Karpas-422 (cell line): ENCODE data around the gene CCDC7. TPM values are rescaled to one million over a fixed set of nuclear protein-coding genes. Genes with fewer than 3 reads are reported as not detected.
"Not testable (repeated sequence)": the region's sequence is repeated elsewhere in the genome, so short reads cannot be mapped to it uniquely, and the experiment has no call there.

Source experiments
- DNase-seq: peaks from one replicate; pipeline ENCODE4 v3.0.0-alpha.2; 2015
- H2AFZ ChIP-seq: fragments of 200-600 bp; sonication (generic); 2 replicates; pipeline ENCODE4 v1.6.1; 2014; ENCODE audit warnings: antibody characterized with exemption, low read length, mixed read lengths
- H3K27ac ChIP-seq: fragments of 200-600 bp; sonication (generic); 2 replicates; pipeline ENCODE4 v1.5.1; 2014; ENCODE audit warnings: mild to moderate bottlenecking, low read length, moderate library complexity
- H3K27me3 ChIP-seq: fragments of 200-600 bp; sonication (generic); 2 replicates; pipeline ENCODE4 v1.6.1; 2014; ENCODE audit warnings: low read length, mixed read lengths
- H3K36me3 ChIP-seq: fragments of 200-600 bp; sonication (generic); 2 replicates; pipeline ENCODE4 v1.6.1; 2014; ENCODE audit warnings: low read length, mixed read lengths; ENCODE audit not compliant: insufficient read depth
- H3K4me1 ChIP-seq: fragments of 200-600 bp; sonication (generic); 2 replicates; pipeline ENCODE4 v1.6.1; 2014; ENCODE audit warnings: mild to moderate bottlenecking, low read length, mixed read lengths
- H3K4me2 ChIP-seq: fragments of 200-600 bp; sonication (generic); 2 replicates; pipeline ENCODE4 v1.6.1; 2014; ENCODE audit warnings: low read length, low read depth, mild to moderate bottlenecking; ENCODE audit not compliant: poor library complexity, severe bottlenecking
- H3K4me3 ChIP-seq: fragments of 200-600 bp; sonication (generic); 2 replicates; pipeline ENCODE4 v1.5.1; 2014; ENCODE audit warnings: mild to moderate bottlenecking, antibody characterized with exemption, low read length, mixed read lengths
- H3K79me2 ChIP-seq: fragments of 200-600 bp; sonication (generic); 2 replicates; pipeline ENCODE4 v1.6.1; 2014; ENCODE audit warnings: mild to moderate bottlenecking, low read length, mixed read lengths
- H3K9ac ChIP-seq: fragments of 200-600 bp; sonication (generic); 2 replicates; pipeline ENCODE4 v1.6.0; 2014; ENCODE audit warnings: low read length
- H3K9me2 ChIP-seq: fragments of 200-600 bp; sonication (generic), shearing (Covaris generic); replicated peaks from 2 replicates; pipeline ENCODE4 v1.6.0; 2014; ENCODE audit warnings: mild to moderate bottlenecking, low read length, moderate library complexity; ENCODE audit not compliant: insufficient read depth
- H3K9me3 ChIP-seq: fragments of 300-700, 200-600 bp; sonication (generic); 2 replicates; pipeline ENCODE4 v1.6.1; 2014; ENCODE audit warnings: low read length, mixed read lengths
- H4K20me1 ChIP-seq: fragments of 200-600 bp; sonication (generic); 2 replicates; pipeline ENCODE4 v1.6.1; 2014; ENCODE audit warnings: mild to moderate bottlenecking, antibody characterized with exemption, low read length, low read depth; ENCODE audit not compliant: insufficient read depth
- total RNA-seq: library from RNA; depleted of rRNA; stranded (reverse); fragments of >200 nt; shearing (Covaris generic); gene quantifications from 2 replicates; pipeline ENCODE4 v1.2.3, GENCODE V29; 2014; ENCODE audit warnings: low replicate concordance

The CCDC7 gene
- total RNA-seq, 1 experiment from 2014 or later: 19.7 TPM

DNA sequence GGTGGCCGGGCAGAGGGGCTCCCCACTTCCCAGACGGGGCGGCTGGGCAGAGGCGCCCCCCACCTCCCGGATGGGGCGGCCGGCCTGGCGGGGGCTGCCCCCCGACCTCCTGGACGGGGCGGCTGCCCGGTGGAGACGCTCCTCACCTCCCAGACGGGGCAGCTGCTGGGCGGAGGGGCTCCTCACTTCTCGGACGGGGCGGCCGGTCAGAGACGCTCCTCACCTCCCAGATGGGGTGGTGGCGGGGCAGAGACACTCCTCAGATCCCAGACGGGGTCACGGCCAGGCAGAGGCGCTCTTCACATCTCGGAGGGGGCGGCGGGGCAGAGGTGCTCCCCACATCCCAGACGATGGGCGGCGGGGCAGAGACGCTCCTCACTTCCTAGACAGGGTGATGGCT lies 54.2 kb downstream of the CCDC7 start:
- H3K9ac ChIP-seq, H3K36me3 ChIP-seq, H3K4me3 ChIP-seq, H3K4me2 ChIP-seq, DNase-seq, H3K27ac ChIP-seq, H4K20me1 ChIP-seq, H2AFZ ChIP-seq, H3K4me1 ChIP-seq, H3K9me2 ChIP-seq, H3K9me3 ChIP-seq, H3K27me3 ChIP-seq, H3K79me2 ChIP-seq: not testable (repeated sequence)

DNA sequence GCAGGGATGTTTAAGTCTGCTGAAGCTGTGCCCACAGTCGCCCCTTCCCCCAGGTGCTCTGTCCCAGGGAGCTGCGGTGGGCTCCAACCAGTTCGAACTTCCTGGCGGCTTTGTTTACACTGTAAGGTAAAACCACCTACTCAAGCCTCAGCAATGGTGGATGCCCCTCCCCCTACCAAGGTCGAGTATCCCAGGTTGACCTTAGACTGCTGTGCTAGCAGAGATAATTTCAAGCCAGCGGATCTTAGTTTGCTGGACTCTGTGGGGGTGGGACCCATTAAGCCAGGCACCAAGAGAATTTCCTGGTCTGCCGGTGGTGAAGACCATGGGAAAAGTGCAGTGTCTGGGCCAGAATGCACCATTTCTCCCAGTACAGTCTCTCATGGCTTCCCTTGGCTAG lies 56.0 kb downstream of the CCDC7 start:
- Histone ChIP-seq H3K4me3 (no peak overlapping the region), H4K20me1 (no peaks in the 10 kb centered on the region), H3K27me3 (no peaks in the 10 kb centered on the region), H3K27ac (no peak overlapping the region), H3K9me2 (no peaks in the 10 kb centered on the region), H2AFZ (no peak overlapping the region), H3K4me2 (no peak overlapping the region), H3K79me2 (no peaks in the 10 kb centered on the region), H3K9me3 (no peaks in the 10 kb centered on the region; the same call in 1 of the 2 replicates), H3K36me3 (no peaks in the 10 kb centered on the region), H3K9ac (no peak overlapping the region), H3K4me1 (no peaks in the 10 kb centered on the region)
- no peak for DNase-seq

DNA sequence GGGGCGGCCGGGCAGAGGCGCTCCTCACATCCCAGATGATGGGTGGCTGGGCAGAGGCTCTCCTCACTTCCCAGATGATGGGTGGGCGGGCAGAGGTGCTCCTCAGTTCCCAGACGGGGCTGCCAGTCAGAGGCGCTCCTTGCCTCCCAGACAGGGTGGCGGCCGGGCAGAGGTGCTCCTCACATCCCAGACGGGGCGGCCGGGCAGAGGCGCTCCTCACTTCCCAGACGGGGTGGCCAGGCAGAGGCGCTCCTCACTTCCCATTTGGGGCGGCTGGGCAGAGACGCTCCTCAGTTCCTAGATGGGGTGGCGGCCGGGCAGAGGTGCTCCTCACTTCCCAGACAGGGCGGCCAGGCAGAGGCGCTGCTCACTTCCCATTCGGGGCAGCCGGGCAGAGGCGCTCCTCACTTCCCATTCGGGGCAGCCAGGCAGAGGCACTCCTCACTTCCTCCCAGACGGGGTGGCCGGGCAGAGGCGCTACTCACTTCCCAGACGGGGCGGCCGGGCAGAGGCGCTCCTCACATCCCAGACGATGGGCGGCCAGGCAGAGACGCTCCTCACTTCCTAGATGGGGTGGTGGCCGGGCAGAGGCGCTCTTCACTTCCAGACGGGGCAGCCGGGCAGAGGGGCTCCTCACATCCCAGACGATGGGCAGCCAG lies 60.0 kb downstream of the CCDC7 start:
- not testable (repeated sequence) for H3K9ac ChIP-seq, H3K79me2 ChIP-seq, DNase-seq, H3K27me3 ChIP-seq, H3K4me3 ChIP-seq, H3K4me2 ChIP-seq, H3K4me1 ChIP-seq, H3K36me3 ChIP-seq, H3K9me2 ChIP-seq, H2AFZ ChIP-seq, H3K9me3 ChIP-seq, H3K27ac ChIP-seq, H4K20me1 ChIP-seq

DNA sequence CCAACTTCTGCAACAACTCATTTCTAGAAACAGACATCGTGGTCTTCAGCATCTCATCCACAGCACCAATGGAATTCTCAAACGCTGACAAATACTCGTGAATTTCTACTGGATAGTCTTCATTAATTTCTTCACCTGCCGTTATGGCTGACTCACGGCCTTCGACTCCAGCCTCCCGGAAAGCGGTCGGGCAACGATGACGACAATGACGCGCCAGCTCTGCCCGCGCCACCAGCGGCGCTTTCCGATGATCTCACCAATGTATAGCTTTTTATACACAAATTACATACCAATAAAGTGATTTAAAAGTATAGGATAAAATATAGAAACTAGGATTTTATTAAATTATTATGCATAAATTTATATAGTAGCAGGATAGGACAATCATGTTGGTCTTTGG lies 65.7 kb downstream of the CCDC7 start:
- Histone ChIP-seq H3K27me3 (no peaks in the 10 kb centered on the region), H3K79me2 (no peaks in the 10 kb centered on the region), H3K4me2 (no peak overlapping the region), H3K27ac (no peak overlapping the region), H3K9me3 (no peaks in the 10 kb centered on the region), H3K9ac (no peak overlapping the region), H3K4me3 (no peak overlapping the region), H2AFZ (no peak overlapping the region), H3K36me3 (no peaks in the 10 kb centered on the region), H3K4me1 (no peaks in the 10 kb centered on the region), H4K20me1 (no peaks in the 10 kb centered on the region), H3K9me2 (no peaks in the 10 kb centered on the region)
- no peak for DNase-seq

DNA sequence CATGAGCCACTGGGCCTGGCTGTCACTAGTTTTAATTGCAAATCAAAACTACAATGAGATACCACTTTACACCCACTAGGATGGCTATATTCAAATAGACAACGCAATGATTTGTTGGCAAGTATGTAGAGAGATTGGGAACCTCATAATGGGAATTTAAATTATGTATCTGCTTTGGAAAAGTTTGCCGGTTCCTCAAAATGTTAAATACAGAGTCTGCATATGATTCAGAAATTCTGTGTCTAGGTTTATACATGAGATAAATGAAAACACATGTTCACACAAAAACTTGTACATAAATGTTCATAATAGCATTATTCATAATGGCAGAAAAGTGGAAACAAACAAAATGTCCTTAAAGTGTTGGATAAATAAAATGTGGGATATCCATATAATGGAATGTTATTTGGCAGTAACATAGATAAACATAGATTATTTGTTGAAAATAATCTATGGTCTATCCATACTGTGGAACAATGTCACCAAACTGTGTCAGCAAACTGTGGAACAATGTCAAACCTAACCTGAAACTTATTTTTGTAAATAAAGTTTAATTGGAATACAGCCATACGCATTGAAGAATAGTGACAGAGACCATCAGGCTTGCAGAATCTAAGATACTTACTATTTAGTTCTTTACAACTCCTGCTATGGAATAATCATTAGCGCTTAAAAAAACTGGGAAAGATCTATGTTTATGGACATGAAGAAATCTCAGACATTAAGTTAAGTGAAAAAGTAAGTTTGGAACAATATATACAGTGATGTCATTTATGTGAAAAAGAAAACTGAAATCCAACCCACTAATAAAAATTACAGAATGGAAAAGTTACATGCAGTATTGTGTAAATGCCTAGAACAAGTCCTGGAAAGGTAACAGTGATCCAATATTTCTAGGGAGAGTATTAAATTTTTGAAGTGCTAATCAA lies 70.9 kb downstream of the CCDC7 start:
- H3K9ac ChIP-seq: no peak overlapping the region
- no peak overlapping the region for H3K27ac ChIP-seq
- H3K4me1 ChIP-seq: no peaks in the 10 kb centered on the region
- DNase-seq: no peak
- H3K9me2 ChIP-seq: no peaks in the 10 kb centered on the region
- no peak overlapping the region for H3K4me3 ChIP-seq
- no peaks in the 10 kb centered on the region for H3K79me2 ChIP-seq
- H3K4me2 ChIP-seq: no peak overlapping the region
- no peaks in the 10 kb centered on the region for H3K36me3 ChIP-seq
- no peaks in the 10 kb centered on the region for H3K27me3 ChIP-seq
- no peaks in the 10 kb centered on the region for H4K20me1 ChIP-seq
- H2AFZ ChIP-seq: no peak overlapping the region
- H3K9me3 ChIP-seq: peaks cover 4% of the 10 kb centered on the region; the same call in 1 of the 2 replicates

DNA sequence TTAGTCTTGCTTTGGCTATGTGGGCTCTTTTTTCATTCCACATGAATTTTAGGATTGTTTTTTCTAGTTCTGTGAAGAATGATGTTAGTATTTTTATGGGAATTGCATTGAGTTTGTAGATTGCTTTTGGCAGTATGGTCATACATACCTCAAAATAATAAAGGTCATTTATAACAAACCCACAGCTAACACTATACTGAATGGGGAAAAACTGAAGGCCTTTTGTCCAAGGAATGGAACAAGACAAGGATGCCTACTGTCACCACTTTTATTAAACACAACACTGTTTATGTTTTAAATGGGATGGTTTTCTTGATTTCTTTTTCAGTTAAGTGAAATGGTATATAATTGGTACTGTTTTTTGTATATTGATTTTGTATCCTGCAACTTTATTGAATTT lies 84.3 kb downstream of the CCDC7 start:
- Histone ChIP-seq H3K9ac (no peak overlapping the region), H3K4me2 (no peak overlapping the region), H3K4me1 (no peaks in the 10 kb centered on the region), H3K9me2 (no peaks in the 10 kb centered on the region), H3K27ac (no peak overlapping the region), H3K9me3 (peaks cover 8% of the 10 kb centered on the region; the same call in 1 of the 2 replicates), H2AFZ (no peak overlapping the region), H3K27me3 (no peaks in the 10 kb centered on the region), H4K20me1 (no peaks in the 10 kb centered on the region), H3K79me2 (no peaks in the 10 kb centered on the region), H3K36me3 (no peaks in the 10 kb centered on the region), H3K4me3 (no peak overlapping the region)
- DNase-seq: no peak

DNA sequence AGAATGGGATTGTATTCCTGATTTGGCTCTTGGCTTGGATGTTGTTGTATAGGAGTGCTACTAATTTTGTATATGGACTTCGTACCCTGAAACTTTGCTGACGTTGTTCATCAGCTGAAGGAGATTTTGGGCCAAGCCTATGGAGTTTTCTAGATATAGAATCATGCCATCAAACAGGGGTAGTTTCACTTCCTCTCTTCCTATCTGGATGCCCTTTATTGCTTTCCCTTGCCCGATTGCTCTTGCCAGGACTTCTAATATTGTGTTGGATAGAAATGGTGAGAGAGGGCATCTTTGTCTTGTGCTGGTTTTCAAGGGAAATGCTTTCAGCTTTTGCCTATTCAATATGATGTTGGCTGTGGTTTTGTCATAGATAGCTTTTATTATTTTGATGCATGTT lies 92.3 kb downstream of the CCDC7 start:
- H3K36me3 ChIP-seq: no peaks in the 10 kb centered on the region
- H3K4me2 ChIP-seq: no peak overlapping the region
- H3K79me2 ChIP-seq: no peaks in the 10 kb centered on the region
- no peak overlapping the region for H2AFZ ChIP-seq
- H3K4me1 ChIP-seq: no peaks in the 10 kb centered on the region
- H3K27me3 ChIP-seq: no peaks in the 10 kb centered on the region
- H3K9me2 ChIP-seq: no peaks in the 10 kb centered on the region
- no peak overlapping the region for H3K27ac ChIP-seq
- no peaks in the 10 kb centered on the region for H4K20me1 ChIP-seq
- no peak overlapping the region for H3K9ac ChIP-seq
- H3K9me3 ChIP-seq: peaks cover 4% of the 10 kb centered on the region; the same call in 1 of the 2 replicates
- DNase-seq: no peak
- no peak overlapping the region for H3K4me3 ChIP-seq

DNA sequence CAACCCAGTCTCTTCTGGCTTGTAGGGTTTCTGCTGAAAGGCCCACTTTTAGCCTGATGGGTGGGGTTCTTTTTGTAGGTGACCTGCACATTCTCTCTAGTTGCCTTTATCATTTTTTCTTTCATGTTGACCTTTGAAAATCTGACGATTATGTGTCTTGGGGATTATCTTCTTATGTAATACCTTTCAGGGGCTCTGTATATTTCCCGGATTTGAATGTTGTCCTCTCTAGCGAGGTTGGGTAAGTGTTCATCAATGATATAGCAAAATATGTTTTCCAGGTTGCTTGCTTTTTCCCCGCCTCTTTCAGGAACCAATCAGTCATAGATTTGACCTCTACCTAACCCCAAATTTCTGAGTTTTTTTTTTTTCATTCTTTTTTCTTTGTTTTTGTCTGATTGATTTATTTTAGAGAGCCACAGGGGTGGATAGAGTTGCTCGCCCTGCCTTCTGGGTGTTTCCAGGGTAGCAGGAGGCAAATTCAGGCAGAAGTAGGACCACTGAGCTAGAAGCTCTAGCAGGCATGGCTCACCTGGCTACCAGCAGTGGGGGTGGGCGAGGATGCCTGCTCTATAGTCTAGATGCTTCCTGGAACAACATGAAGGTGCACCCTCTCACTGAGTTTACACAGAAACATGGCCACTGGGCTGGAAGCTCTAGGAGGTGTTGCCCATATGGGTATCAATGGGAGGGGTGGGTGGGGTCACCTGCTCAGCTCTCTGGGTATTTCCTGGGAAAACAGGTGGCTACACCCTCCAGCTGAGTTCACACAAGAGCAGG lies 94.9 kb downstream of the CCDC7 start:
- Histone ChIP-seq H3K27me3 (no peaks in the 10 kb centered on the region), H3K9me2 (no peaks in the 10 kb centered on the region), H3K27ac (no peak overlapping the region), H2AFZ (no peak overlapping the region), H3K9ac (no peak overlapping the region), H3K4me2 (no peak overlapping the region), H3K36me3 (no peaks in the 10 kb centered on the region), H3K4me1 (no peaks in the 10 kb centered on the region), H4K20me1 (no peaks in the 10 kb centered on the region), H3K4me3 (no peak overlapping the region), H3K79me2 (no peaks in the 10 kb centered on the region), H3K9me3 (no peaks in the 10 kb centered on the region)
- DNase-seq: no peak
